MV-4-11 (cell line): ENCODE results near the gene GGCX.

Experiments
- DNase-seq: peaks from one replicate; lab custom pipeline; 2025; lab: John Stamatoyannopoulos, UW

GGCX gene

GRCh38 chr2:85561280-85562212 is at the start of gene GGCX:
TSS of gene GGCX (minus strand) at chr2:85561493. CDS start at chr2:85561428, 65 bp downstream.
- DNase-seq = peak; percentile 92

GRCh38 chr2:85607268-85608215 is 46.2 kb upstream of the GGCX start:
- DNase-seq = no peak

DNA sequence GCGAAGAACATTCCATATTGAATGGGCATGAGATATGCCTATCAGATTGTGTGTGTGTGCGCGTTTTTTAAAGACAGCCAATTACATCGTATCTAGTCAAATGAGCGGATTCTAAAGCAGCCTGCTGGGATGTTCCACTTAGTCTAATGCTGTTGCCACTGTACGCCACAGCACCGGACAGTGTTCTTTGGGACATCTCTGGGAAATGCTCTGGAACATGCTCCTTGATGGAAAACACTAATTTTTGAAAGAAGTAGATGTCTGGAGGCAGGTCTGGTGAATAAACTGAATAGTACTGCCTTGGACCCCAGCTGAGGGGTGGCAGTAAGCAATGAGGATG is 44.8 kb upstream of the GGCX start:
- no peak for DNase-seq

DNA sequence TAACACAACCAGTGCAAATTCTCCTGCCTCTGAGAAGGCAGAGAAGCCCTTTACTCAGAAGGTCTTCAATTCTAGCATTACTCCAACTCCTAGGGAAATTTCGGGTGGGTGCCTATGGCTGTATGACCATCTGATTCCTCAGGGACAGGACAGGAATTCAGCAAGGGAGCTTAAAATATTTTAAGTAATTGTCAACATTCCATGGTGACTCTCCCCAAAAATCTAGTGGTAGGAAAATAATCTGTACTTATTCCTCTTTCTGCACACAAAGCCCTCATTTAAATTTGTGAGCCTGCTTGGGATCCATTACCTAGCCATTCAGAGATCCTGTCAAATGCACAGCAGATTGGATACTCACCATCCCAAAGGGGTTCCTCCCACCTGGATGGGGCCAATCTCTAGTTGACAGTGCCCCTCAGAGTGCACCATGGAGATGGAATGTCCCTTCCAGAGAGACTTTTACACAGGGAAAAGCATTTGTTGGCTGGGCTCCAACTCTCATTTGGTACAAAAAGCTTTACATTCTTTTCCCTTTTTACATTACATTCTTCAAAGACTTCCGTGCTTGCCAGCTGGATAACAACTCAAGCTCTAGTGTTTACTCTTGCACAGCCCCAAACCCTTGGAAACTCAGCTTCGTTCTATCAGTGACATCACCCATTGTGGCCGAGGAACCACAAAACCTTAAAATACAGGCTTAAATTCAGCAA is 44.3 kb upstream of the GGCX start:
- no peak for DNase-seq

DNA sequence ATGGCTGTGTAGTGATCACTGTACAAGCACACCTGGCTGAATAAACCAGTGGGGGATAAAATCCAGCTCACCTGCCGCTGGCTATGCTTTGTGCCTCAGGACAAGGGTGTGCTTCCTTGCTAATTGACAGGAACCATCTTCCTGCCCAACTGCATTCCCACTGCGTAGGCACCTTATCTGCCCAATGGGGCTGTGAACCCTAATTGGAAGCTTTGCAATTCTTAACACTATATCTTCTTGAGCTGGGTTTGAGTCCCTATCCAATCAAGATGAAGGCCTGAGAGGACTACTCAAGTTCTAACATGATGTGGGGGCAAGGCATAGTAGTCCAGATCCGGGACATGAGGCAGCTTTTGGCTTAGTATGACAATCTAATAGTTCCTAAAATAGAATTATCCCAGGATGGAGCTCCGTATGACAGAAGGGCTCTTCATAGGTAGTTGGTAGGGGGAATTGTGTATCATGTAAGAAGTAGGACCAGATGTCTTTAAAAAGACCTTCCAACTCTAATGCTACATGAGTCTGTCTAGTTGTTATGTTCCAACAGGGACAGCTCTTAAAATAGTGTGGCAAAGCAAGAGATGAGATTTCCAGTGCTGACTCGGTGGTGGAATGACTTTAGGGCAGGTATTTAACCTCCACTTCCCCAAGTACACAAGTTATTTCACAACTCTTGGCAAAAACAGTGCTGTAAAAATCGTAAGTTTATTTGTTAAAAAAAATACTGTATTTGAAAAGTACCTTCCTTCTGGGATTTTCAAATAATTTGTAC is 43.5 kb upstream of the GGCX start:
- no peak for DNase-seq

DNA sequence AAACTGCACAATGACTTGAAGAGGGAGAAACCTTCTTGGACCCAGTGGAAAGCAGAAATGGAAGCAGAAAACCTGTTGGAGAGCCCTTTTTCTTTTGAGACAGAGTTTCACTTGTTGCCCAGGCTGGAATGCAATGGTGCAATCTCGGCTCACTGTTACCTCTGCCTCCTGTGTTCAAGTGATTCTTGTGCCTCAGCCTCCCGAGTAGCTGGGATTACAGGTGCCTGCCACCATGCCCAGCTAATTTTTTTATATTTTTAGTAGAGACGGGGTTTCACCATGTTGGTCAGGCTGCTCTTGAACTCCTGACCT is 42.8 kb upstream of the GGCX start:
- peak; percentile 62 for DNase-seq

- DNase-seq = peak; percentile 78
These were observed 41.4 kb upstream of the GGCX start, which contains the start of gene TMEM150A for GRCh38 chr2:85602476-85603234. TSS of gene TMEM150A (minus strand) at chr2:85602698. CDS start at chr2:85601948, 750 bp downstream.

DNA sequence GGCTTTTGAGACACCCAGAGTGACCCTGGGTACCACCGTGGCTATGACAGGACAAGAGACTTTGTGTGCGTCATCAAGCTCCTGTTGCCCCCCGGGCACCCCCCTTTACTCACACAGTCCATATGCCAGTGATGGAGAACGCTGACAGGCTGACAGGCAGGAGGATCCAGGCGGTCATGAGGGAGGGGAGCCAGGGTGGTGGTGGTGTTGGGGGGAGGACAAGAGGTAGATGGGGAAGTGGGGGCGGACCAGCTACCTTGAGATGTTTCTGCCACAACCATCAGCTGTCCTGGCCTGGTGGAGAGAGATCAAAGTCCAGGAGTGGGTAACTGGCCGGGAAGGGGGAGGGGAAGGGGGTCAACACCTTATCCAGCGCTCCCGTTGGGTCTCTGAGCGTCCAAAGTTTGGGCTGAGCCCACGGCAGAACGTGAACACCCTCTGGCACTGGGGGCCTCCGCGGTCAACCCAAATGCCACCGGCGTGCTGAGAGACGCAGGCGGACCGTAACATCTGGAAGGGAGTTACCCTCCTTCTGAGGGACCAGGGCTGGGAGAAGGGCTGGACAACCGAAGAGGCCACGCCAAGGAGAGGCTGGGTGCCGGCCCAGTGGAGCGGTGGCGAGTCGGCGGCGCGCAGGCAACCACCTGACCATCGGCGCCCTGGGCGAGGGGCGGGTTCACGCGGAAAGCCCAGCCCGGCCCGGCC is 40.6 kb upstream of the GGCX start:
- DNase-seq = no peak

GRCh38 chr2:85600951-85601770 is 39.9 kb upstream of the GGCX start:
- DNase-seq = no peak

DNA sequence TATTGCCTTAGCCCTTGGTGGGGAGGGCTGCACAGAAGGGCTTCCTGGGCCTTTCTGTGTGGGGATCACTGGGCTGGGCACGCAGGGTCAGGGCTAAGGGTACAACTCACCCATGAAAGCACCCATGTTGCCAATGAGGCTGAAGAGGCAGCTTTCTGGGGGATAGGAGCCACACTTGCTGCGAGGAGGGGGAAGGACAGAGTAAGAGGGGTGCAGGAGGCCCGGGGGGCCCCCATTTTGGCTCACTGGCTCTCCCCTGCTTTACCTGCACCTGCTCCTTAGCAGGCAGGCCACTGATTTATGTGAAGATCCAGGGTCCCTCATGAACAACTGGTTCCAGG is 38.9 kb upstream of the GGCX start:
- no peak for DNase-seq

- DNase-seq = no peak
These were observed 38.4 kb upstream of the GGCX start for GRCh38 chr2:85599468-85600234.

GRCh38 chr2:85598594-85599340 is 37.5 kb upstream of the GGCX start:
- no peak for DNase-seq

GRCh38 chr2:85597241-85597640 is 35.9 kb upstream of the GGCX start:
- DNase-seq = no peak

DNA sequence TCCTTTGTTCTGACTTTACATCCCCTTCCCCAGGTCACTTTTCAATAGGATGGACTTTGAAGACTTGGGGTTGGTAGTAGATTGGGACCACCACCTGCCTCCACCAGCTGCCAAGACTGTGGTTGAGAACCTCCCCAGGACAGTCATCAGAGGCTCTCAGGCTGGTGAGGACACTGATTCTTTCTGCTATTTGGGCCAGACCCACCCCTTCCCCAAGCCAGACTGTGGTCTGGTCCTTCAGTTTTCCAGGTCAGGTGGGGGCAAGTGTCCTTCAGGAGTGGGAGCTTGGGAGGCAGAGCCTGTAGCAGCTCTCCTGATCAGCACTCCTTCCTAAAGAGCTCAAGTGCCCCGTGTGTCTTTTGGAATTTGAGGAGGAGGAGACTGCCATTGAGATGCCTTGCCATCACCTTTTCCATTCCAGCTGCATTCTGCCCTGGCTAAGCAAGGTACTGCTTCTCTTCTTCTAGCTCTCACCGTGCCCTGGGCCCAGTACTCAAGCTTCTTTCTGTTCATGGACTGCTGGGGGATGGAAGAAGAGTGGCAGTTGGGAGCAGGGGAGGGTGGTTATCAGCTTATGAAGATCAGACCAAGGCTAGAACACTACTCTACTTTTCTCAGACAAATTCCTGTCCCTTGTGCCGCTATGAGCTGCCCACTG is 35.3 kb upstream of the GGCX start:
- no peak for DNase-seq

DNA sequence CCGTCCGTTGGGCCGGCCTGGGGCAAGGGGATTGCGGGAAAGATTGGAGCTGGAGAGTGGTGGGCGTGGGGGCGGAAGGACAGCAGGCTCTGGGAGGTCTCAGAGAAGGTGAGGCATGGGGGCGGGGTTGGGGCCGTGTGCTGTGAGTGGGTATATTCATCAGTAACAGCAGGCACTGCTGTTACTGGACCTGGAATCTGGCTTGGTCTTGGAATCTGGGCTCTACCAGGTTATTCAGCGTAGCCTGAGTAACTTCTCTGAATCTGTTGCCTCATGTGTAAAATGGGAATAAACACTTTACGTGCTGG is 34.7 kb upstream of the GGCX start:
- no peak for DNase-seq

DNA sequence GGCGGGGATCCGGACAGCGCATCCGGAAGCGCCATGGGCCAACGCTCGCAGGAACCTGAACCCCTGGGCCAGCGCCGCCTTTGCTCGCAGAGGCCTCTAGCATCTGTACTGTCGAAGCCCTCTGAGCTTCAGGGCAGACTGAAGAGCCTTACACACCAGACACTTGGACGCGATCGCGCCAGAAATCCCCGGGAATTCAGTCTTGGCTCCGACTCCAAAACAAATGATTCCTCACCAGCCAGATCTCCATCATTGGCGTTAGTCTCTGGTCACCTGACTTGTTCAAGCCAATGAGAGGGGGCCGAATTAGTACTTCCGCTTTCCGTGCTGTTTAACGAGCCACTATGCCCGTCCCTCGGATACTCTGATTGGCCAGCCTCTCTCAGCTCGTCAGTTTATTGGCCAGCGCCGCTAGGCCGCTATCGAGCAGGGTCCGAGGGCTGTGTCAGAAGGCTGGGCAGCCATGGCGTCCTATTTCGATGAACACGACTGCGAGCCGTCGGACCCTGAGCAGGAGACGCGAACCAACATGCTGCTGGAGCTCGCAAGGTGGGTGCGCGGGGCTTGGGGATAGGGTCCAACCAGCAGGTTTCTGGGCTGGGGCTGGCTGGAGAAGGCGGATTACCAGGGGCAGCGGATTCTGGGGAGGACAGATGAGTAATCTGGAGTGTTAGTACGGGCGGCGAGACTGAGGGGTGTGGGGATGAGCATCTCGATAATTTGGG is 34.2 kb upstream of the GGCX start, which contains the start of gene RNF181:
TSS of gene RNF181 (plus strand) at position 445 of the 725 bp plus-strand sequence. CDS start at position 464, 19 bp downstream.
- peak; percentile 98 for DNase-seq
